ENCODE measurements around the gene SLC3A2. TPM values are rescaled to one million over a fixed set of nuclear protein-coding genes. Genes with fewer than 3 reads are reported as not detected.

SLC3A2 gene
- total RNA-seq, 5 donors from 2014 or later (not counting 1 experiment from before 2014, with no cell fraction given): 178 to 248 (median 237) TPM

- peaks cover 29 to 38% of the 10 kb centered on the region in 2 donors for H3K27me3 Mint-ChIP-seq
- no peaks in the 10 kb centered on the region for H3K9me3 Mint-ChIP-seq
- WGBS (ENCODE audit: insufficient coverage): 93% methylated on average over 10 of the region's 10 CpGs
Measured at GRCh38 chr11:62919476-62919875, 38.8 kb downstream of the SLC3A2 start.

GRCh38 chr11:62919898-62920640, 39.4 kb downstream of the SLC3A2 start:
- DNase-seq: no peak
- no peak overlapping the region for H3K27ac ChIP-seq (ENCODE audit: low read length)
- peaks cover 0 to 71% of the 10 kb centered on the region in 2 experiments for H3K27me3 ChIP-seq (replicated peaks in 1 of 2; ENCODE audit: control insufficient read depth in 2 of 2, extremely low read depth in 1 of 2, insufficient read depth in 2 of 2, low read length in 1 of 2)
- ATAC-seq (replicated peaks in 1 of 4): no peak
- Mint-ChIP-seq H3K4me3 (no peak overlapping the region), H3K4me1 (peaks cover 9 to 15% (median 10%) of the 10 kb centered on the region in 3 donors), H3K36me3 (no peaks in the 10 kb centered on the region), H3K9me3 (no peaks in the 10 kb centered on the region), H3K27me3 (peaks cover 31 to 42% of the 10 kb centered on the region in 2 donors), H3K27ac (no peak overlapping the region)
- H3K4me1 ChIP-seq (ENCODE audit: control insufficient read depth in 1 of 2, extremely low read depth in 1 of 2, insufficient read depth in 2 of 2, low read length in 2 of 2): peaks cover 0 to 19% of the 10 kb centered on the region in 2 experiments
- no peaks in the 10 kb centered on the region for H3K36me3 ChIP-seq (ENCODE audit: control insufficient read depth in 2 of 2, extremely low read depth in 1 of 2, insufficient read depth in 1 of 2, low read length in 1 of 2)
- ChIA-PET CTCF (no interaction called here), POLR2A (no interaction called here)
- H3K4me3 ChIP-seq (ENCODE audit: control insufficient read depth in 1 of 2, extremely low read depth in 1 of 2, low read length in 1 of 2): no peak overlapping the region
- H3K9me3 ChIP-seq: no peaks in the 10 kb centered on the region
- WGBS (ENCODE audit: insufficient coverage): 73% methylated on average over 11 of the region's 11 CpGs

More at GRCh38 chr11:62919476-62919875, 38.8 kb downstream of the SLC3A2 start:
- Histone ChIP-seq H3K27ac (ENCODE audit: low read length) (no peak overlapping the region), H3K4me3 (ENCODE audit: control insufficient read depth in 1 of 2, extremely low read depth in 1 of 2, low read length in 1 of 2) (no peak overlapping the region), H3K4me1 (ENCODE audit: control insufficient read depth in 1 of 2, extremely low read depth in 1 of 2, insufficient read depth in 2 of 2, low read length in 2 of 2) (peaks cover 0 to 17% of the 10 kb centered on the region in 2 experiments), H3K9me3 (no peaks in the 10 kb centered on the region), H3K27me3 (replicated peaks in 1 of 2; ENCODE audit: control insufficient read depth in 2 of 2, extremely low read depth in 1 of 2, insufficient read depth in 2 of 2, low read length in 1 of 2) (peaks cover 0 to 65% of the 10 kb centered on the region in 2 experiments), H3K36me3 (ENCODE audit: control insufficient read depth in 2 of 2, extremely low read depth in 1 of 2, insufficient read depth in 1 of 2, low read length in 1 of 2) (no peaks in the 10 kb centered on the region)
- H3K36me3 Mint-ChIP-seq: no peaks in the 10 kb centered on the region
- POLR2A ChIA-PET: no interaction called here
- no peak for DNase-seq
- no peak overlapping the region for H3K4me3 Mint-ChIP-seq
- CTCF ChIA-PET: no interaction called here
- ATAC-seq (replicated peaks in 1 of 4): no peak
- H3K27ac Mint-ChIP-seq: no peak overlapping the region
- peaks cover 8 to 15% (median 10%) of the 10 kb centered on the region in 3 donors for H3K4me1 Mint-ChIP-seq

GRCh38 chr11:62921201-62921572, 40.5 kb downstream of the SLC3A2 start, which contains the start of gene CHRM1:
Gene CHRM1 (minus strand): TSS chr11:62921363. CDS start chr11:62911100, 10,263 bp downstream.
- CTCF ChIA-PET: no interaction called here
- no peak for DNase-seq
- H3K27ac Mint-ChIP-seq: no peak within 1 kb of the TSS

GRCh38 chr11:62921573-62922188, 41.0 kb downstream of the SLC3A2 start:
- no peaks in the 10 kb centered on the region for H3K36me3 Mint-ChIP-seq
- ATAC-seq (replicated peaks in 1 of 4) (no peak), DNase-seq (no peak)
- H3K4me3 ChIP-seq (ENCODE audit: control insufficient read depth in 1 of 2, extremely low read depth in 1 of 2, low read length in 1 of 2): no peak overlapping the region
- 55% methylated on average over 16 of the region's 19 CpGs for WGBS (ENCODE audit: insufficient coverage)
- no peak overlapping the region for H3K27ac ChIP-seq (ENCODE audit: low read length)
- peaks cover 0 to 35% of the 10 kb centered on the region in 2 experiments for H3K4me1 ChIP-seq (ENCODE audit: control insufficient read depth in 1 of 2, extremely low read depth in 1 of 2, insufficient read depth in 2 of 2, low read length in 2 of 2)
- H3K4me1 Mint-ChIP-seq: peaks cover 24 to 30% (median 26%) of the 10 kb centered on the region in 3 donors
- H3K9me3 ChIP-seq: no peaks in the 10 kb centered on the region
- H3K9me3 Mint-ChIP-seq: no peaks in the 10 kb centered on the region
- H3K36me3 ChIP-seq (ENCODE audit: control insufficient read depth in 2 of 2, extremely low read depth in 1 of 2, insufficient read depth in 1 of 2, low read length in 1 of 2): no peaks in the 10 kb centered on the region
- no peak overlapping the region for H3K4me3 Mint-ChIP-seq
- CTCF ChIA-PET: interaction anchor here in 1 of 2 donors (1.3 kb wide), 1 partner anchor 15 kb away, joined by 6 read pairs; no protein-coding TSS in a partner anchor
- no peak overlapping the region for H3K27ac Mint-ChIP-seq
- H3K27me3 ChIP-seq (replicated peaks in 1 of 2; ENCODE audit: control insufficient read depth in 2 of 2, extremely low read depth in 1 of 2, insufficient read depth in 2 of 2, low read length in 1 of 2): peaks cover 0 to 87% of the 10 kb centered on the region in 2 experiments
- POLR2A ChIA-PET: no interaction called here
- peaks cover 44 to 57% of the 10 kb centered on the region in 2 donors for H3K27me3 Mint-ChIP-seq

More at GRCh38 chr11:62921201-62921572, 40.5 kb downstream of the SLC3A2 start, which contains the start of gene CHRM1:
- no peak for ATAC-seq (replicated peaks in 1 of 4)
- H3K9me3 Mint-ChIP-seq: no peaks in the 10 kb centered on the region
- Histone ChIP-seq H3K4me3 (ENCODE audit: control insufficient read depth in 1 of 2, extremely low read depth in 1 of 2, low read length in 1 of 2) (no peak within 1 kb of the TSS), H3K9me3 (no peaks in the 10 kb centered on the region), H3K27ac (ENCODE audit: low read length) (no peak within 1 kb of the TSS), H3K4me1 (ENCODE audit: control insufficient read depth in 1 of 2, extremely low read depth in 1 of 2, insufficient read depth in 2 of 2, low read length in 2 of 2) (peaks cover 0 to 30% of the 10 kb centered on the region in 2 experiments), H3K27me3 (replicated peaks in 1 of 2; ENCODE audit: control insufficient read depth in 2 of 2, extremely low read depth in 1 of 2, insufficient read depth in 2 of 2, low read length in 1 of 2) (peaks cover 0 to 82% of the 10 kb centered on the region in 2 experiments), H3K36me3 (ENCODE audit: control insufficient read depth in 2 of 2, extremely low read depth in 1 of 2, insufficient read depth in 1 of 2, low read length in 1 of 2) (no peaks in the 10 kb centered on the region)
- peaks cover 41 to 53% of the 10 kb centered on the region in 2 donors for H3K27me3 Mint-ChIP-seq
- no peaks in the 10 kb centered on the region for H3K36me3 Mint-ChIP-seq
- POLR2A ChIA-PET: no interaction called here
- WGBS (ENCODE audit: insufficient coverage): 49% methylated on average over 5 of the region's 9 CpGs
- peaks cover 20 to 27% (median 21%) of the 10 kb centered on the region in 3 donors for H3K4me1 Mint-ChIP-seq
- H3K4me3 Mint-ChIP-seq: peak within 1 kb of the TSS in 1 of 3 donors; percentile 79

- H3K9me3 Mint-ChIP-seq: no peaks in the 10 kb centered on the region
- ATAC-seq (replicated peaks in 1 of 4) (no peak), DNase-seq (no peak)
- no peak overlapping the region for H3K27ac ChIP-seq (ENCODE audit: low read length)
- no peak overlapping the region for H3K4me3 ChIP-seq (ENCODE audit: control insufficient read depth in 1 of 2, extremely low read depth in 1 of 2, low read length in 1 of 2)
- no peaks in the 10 kb centered on the region for H3K9me3 ChIP-seq
- 62% methylated on average over 4 of the region's 4 CpGs for WGBS (ENCODE audit: insufficient coverage)
- peaks cover 0 to 88% of the 10 kb centered on the region in 2 experiments for H3K27me3 ChIP-seq (replicated peaks in 1 of 2; ENCODE audit: control insufficient read depth in 2 of 2, extremely low read depth in 1 of 2, insufficient read depth in 2 of 2, low read length in 1 of 2)
- H3K27ac Mint-ChIP-seq: no peak overlapping the region
- POLR2A ChIA-PET: no interaction called here
- peaks cover 0 to 40% of the 10 kb centered on the region in 2 experiments for H3K4me1 ChIP-seq (ENCODE audit: control insufficient read depth in 1 of 2, extremely low read depth in 1 of 2, insufficient read depth in 2 of 2, low read length in 2 of 2)
- CTCF ChIA-PET: interaction anchor here in 1 of 2 donors (1.3 kb wide), 1 partner anchor 15 kb away, joined by 6 read pairs; no protein-coding TSS in a partner anchor
- peak overlapping the region; percentile 18 to 79 (median 58) for H3K4me3 Mint-ChIP-seq
- no peaks in the 10 kb centered on the region for H3K36me3 ChIP-seq (ENCODE audit: control insufficient read depth in 2 of 2, extremely low read depth in 1 of 2, insufficient read depth in 1 of 2, low read length in 1 of 2)
- H3K27me3 Mint-ChIP-seq: peaks cover 44 to 61% of the 10 kb centered on the region in 2 donors
- H3K36me3 Mint-ChIP-seq: no peaks in the 10 kb centered on the region
- peaks cover 24 to 33% (median 29%) of the 10 kb centered on the region in 3 donors for H3K4me1 Mint-ChIP-seq
Measured at GRCh38 chr11:62922189-62922589, 41.5 kb downstream of the SLC3A2 start.

- Mint-ChIP-seq H3K9me3 (no peaks in the 10 kb centered on the region), H3K4me3 (peak overlapping the region; percentile 18 to 79 (median 58)), H3K36me3 (no peaks in the 10 kb centered on the region), H3K27me3 (peaks cover 49 to 67% of the 10 kb centered on the region in 2 donors), H3K27ac (no peak overlapping the region), H3K4me1 (peaks cover 24 to 36% (median 32%) of the 10 kb centered on the region in 3 donors)
- Histone ChIP-seq H3K9me3 (no peaks in the 10 kb centered on the region), H3K27me3 (replicated peaks in 1 of 2; ENCODE audit: control insufficient read depth in 2 of 2, extremely low read depth in 1 of 2, insufficient read depth in 2 of 2, low read length in 1 of 2) (peaks cover 3 to 91% of the 10 kb centered on the region in 2 experiments), H3K4me1 (ENCODE audit: control insufficient read depth in 1 of 2, extremely low read depth in 1 of 2, insufficient read depth in 2 of 2, low read length in 2 of 2) (peaks cover 0 to 42% of the 10 kb centered on the region in 2 experiments), H3K27ac (ENCODE audit: low read length) (no peak overlapping the region), H3K4me3 (ENCODE audit: control insufficient read depth in 1 of 2, extremely low read depth in 1 of 2, low read length in 1 of 2) (no peak overlapping the region), H3K36me3 (ENCODE audit: control insufficient read depth in 2 of 2, extremely low read depth in 1 of 2, insufficient read depth in 1 of 2, low read length in 1 of 2) (no peaks in the 10 kb centered on the region)
- CTCF ChIA-PET: interaction anchor here in 1 of 2 donors (0.7 to 1.3 kb wide), 3 partner anchors 16 to 1842 kb away, joined by 3 to 7 read pairs (median 6); no protein-coding TSS in a partner anchor
- DNase-seq: peak in 3 of 35 experiments; percentile 9 to 15 (median 13)
- 46% methylated on average over 5 of the region's 24 CpGs for WGBS (ENCODE audit: insufficient coverage)
- POLR2A ChIA-PET: no interaction called here
- ATAC-seq (replicated peaks in 1 of 4): peak in 1 of 4 experiments; percentile 42
Measured at GRCh38 chr11:62922653-62923431, 42.1 kb downstream of the SLC3A2 start.

Measured in T-cell (primary cell).